GM12878 (cell line): ENCODE measurements around the gene SLC2A8. TPM values are rescaled to one million over a fixed set of nuclear protein-coding genes. Genes with fewer than 3 reads are reported as not detected.

Experiments used
- BHLHE40 ChIP-seq, 2 experiments: fragments of 450-650 bp in 1 of 2; IDR thresholded peaks; 2 replicates each; pipeline ENCODE4 v1.6.1; 2011 to 2017; ENCODE audit warnings: low read depth in 2 of 2, borderline replicate concordance in 1 of 2, improper control_type of control experiment in 1 of 2, low read length in 1 of 2, mild to moderate bottlenecking in 1 of 2
- DPF2 ChIP-seq: fragments of 450-650 bp; IDR thresholded peaks from 2 replicates; pipeline ENCODE4 v1.6.1; 2017; ENCODE audit warnings: mild to moderate bottlenecking
- EP300 ChIP-seq, 2 experiments: fragments of 150-350 bp in 1 of 2; IDR thresholded peaks; 2 replicates each; pipeline ENCODE4 v1.6.1; 2011 to 2012; ENCODE audit warnings: low read depth in 2 of 2, low read length in 2 of 2, borderline replicate concordance in 1 of 2, improper control_type of control experiment in 1 of 2, inconsistent platforms in 1 of 2; ENCODE audit not compliant: control insufficient read depth in 1 of 2
- FOS ChIP-seq: IDR thresholded peaks from 3 replicates; pipeline ENCODE4 v1.6.1; 2011; ENCODE audit warnings: borderline replicate concordance; ENCODE audit not compliant: insufficient read length; ENCODE audit errors: extremely low read depth
- KAT2A ChIP-seq: conservative IDR thresholded peaks from 2 replicates; pipeline ENCODE4 v1.6.1; 2011; ENCODE audit warnings: low read depth, low read length; ENCODE audit not compliant: control insufficient read depth
- MXI1 ChIP-seq: fragments of 150-350 bp; IDR thresholded peaks from 2 replicates; pipeline ENCODE4 v1.6.1; 2011; ENCODE audit warnings: low read depth, mild to moderate bottlenecking, inconsistent platforms, low read length, improper control_type of control experiment
- POLR2A ChIP-seq: IDR thresholded peaks from 2 replicates; pipeline ENCODE4 v1.6.1; 2011; ENCODE audit warnings: low read depth, mild to moderate bottlenecking, low read length
- RB1 ChIP-seq: fragments of 450-650 bp; formaldehyde crosslinking; IDR thresholded peaks from 2 replicates; pipeline ENCODE4 v1.6.1; 2017; ENCODE audit warnings: mild to moderate bottlenecking, borderline replicate concordance
- RFX5 ChIP-seq: IDR thresholded peaks from 2 replicates; pipeline ENCODE4 v1.6.1; 2011; ENCODE audit warnings: low read depth, low read length, improper control_type of control experiment
- RUNX3 ChIP-seq: IDR thresholded peaks from 2 replicates; pipeline ENCODE4 v1.6.1; 2012; ENCODE audit warnings: low read length, inconsistent platforms
- SIN3A ChIP-seq: IDR thresholded peaks from 2 replicates; pipeline ENCODE4 v1.6.1; 2012; ENCODE audit warnings: low read depth, low read length, improper control_type of control experiment
- SP1 ChIP-seq: IDR thresholded peaks from one replicate; pipeline ENCODE4 v1.6.1; 2011; ENCODE audit warnings: low read depth, low read length
- TCF12 ChIP-seq: IDR thresholded peaks from 2 replicates; pipeline ENCODE4 v1.6.1; 2011; ENCODE audit warnings: low read depth, mild to moderate bottlenecking, low read length
- TCF3 ChIP-seq: IDR thresholded peaks from 2 replicates; pipeline ENCODE4 v1.6.1; 2012; ENCODE audit warnings: low read depth, mild to moderate bottlenecking, low read length, borderline replicate concordance; ENCODE audit not compliant: insufficient read depth
- polyA plus RNA-seq, 11 experiments: library from polyadenylated mRNA; depleted of rRNA in 4 of 11; unstranded in 6 of 11; stranded (reverse) in 5 of 11; fragments of >200 nt; fragmentation: Nextera tagmentation in 4 of 11; fragmentation: Illumina TruSeq in 1 of 11; extraction: Ambion mirVana in 4 of 11; extraction: Trizol in 1 of 11; gene quantifications; 1 replicate in 1 of 11; 2 replicates in 10 of 11; pipeline versions ENCODE4 v1.2.1 to v1.2.3, GENCODE V29; 2011 to 2016; ENCODE audit warnings: inconsistent platforms in 2 of 11, missing spikeins in 2 of 11, low read depth in 1 of 11
- total RNA-seq, 4 experiments: library from RNA; depleted of rRNA in 3 of 4; stranded (reverse); fragments of >200 nt in 3 of 4; fragmentation: Illumina TruSeq in 1 of 4; extraction: Trizol in 1 of 4; gene quantifications; 2 replicates each; pipeline versions ENCODE4 v1.2.1 to v1.2.3, GENCODE V29; 2013 to 2021
- TF ChIP-seq, protein P1 (sequence below): fragments of 450-650 bp; IDR thresholded peaks from 2 replicates; pipeline ENCODE4 v1.6.1; 2016; ENCODE audit warnings: mild to moderate bottlenecking
- TF ChIP-seq, protein P2 (sequence below): IDR thresholded peaks from 2 replicates; pipeline ENCODE4 v1.6.1; 2011; ENCODE audit warnings: mild to moderate bottlenecking, low read depth, low read length, moderate library complexity; ENCODE audit not compliant: insufficient replicate concordance
- TF ChIP-seq, protein P3 (sequence below): fragments of 450-650 bp; IDR thresholded peaks from 2 replicates; pipeline ENCODE4 v1.6.1; 2017; ENCODE audit warnings: mild to moderate bottlenecking, moderate library complexity
- TF ChIP-seq, protein P4 (sequence below): fragments of 450-650 bp; IDR thresholded peaks from 2 replicates; pipeline ENCODE4 v1.6.1; 2014; ENCODE audit warnings: mild to moderate bottlenecking
- TF ChIP-seq, protein P5 (sequence below): IDR thresholded peaks from 2 replicates; pipeline ENCODE4 v1.6.1; 2011; ENCODE audit warnings: low read depth, low read length, improper control_type of control experiment, borderline replicate concordance

Gene SLC2A8
- total and polyA plus RNA-seq, 10 of the 15 experiments (the other 5 are each of a cell fraction or from before 2014, with no cell fraction given) = 0.31 to 22.7 (median 10.0) TPM

DNA sequence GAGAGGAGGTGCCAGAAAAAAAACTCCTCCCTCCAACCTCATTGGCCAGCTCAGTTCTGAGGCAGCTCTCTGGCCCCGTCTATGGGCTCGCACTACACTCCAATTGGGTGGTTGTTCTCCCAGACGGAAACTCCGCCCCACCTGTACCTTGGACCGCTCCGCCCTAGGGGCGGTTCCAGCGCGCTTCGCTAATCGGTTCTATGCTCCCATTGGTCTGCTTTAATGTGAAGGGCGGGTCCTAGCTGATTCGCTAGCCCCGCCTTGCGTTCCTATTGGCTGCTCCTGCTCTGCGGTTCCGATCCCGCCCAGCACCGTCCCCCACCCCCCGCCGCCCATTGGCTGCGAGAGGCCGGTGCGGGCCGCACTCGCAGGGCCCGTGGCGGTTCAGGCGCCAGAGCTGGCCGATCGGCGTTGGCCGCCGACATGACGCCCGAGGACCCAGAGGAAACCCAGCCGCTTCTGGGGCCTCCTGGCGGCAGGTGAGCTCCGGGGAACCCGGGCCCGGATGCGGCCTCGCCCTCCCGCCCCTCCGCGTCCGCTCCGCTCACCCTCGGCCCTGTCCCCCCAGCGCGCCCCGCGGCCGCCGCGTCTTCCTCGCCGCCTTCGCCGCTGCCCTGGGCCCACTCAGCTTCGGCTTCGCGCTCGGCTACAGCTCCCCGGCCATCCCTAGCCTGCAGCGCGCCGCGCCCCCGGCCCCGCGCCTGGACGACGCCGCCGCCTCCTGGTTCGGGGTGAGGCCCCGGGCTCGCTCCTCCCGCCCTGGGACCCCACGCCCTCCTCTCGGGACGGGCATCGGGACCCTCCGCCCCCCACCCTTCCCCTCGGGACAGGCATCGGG is at the start of gene SLC2A8 (continued):
- TF ChIP-seq POLR2A = peak; percentile 83
- peak; percentile 49; the same call in 1 of the 2 replicates for TF ChIP-seq RB1
- TF ChIP-seq, protein P1, sequence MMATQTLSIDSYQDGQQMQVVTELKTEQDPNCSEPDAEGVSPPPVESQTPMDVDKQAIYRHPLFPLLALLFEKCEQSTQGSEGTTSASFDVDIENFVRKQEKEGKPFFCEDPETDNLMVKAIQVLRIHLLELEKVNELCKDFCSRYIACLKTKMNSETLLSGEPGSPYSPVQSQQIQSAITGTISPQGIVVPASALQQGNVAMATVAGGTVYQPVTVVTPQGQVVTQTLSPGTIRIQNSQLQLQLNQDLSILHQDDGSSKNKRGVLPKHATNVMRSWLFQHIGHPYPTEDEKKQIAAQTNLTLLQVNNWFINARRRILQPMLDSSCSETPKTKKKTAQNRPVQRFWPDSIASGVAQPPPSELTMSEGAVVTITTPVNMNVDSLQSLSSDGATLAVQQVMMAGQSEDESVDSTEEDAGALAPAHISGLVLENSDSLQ = peak; percentile 93
- TF ChIP-seq RFX5 = peak; percentile 79
- TF ChIP-seq TCF3 = no peak
- 0 out of 2 replicates have a peak, but pooled peaks have one; percentile 14 for TF ChIP-seq SIN3A
- TF ChIP-seq, protein P2, sequence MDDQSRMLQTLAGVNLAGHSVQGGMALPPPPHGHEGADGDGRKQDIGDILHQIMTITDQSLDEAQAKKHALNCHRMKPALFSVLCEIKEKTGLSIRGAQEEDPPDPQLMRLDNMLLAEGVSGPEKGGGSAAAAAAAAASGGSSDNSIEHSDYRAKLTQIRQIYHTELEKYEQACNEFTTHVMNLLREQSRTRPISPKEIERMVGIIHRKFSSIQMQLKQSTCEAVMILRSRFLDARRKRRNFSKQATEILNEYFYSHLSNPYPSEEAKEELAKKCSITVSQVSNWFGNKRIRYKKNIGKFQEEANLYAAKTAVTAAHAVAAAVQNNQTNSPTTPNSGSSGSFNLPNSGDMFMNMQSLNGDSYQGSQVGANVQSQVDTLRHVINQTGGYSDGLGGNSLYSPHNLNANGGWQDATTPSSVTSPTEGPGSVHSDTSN = peak; percentile 68
- TF ChIP-seq, protein P3, sequence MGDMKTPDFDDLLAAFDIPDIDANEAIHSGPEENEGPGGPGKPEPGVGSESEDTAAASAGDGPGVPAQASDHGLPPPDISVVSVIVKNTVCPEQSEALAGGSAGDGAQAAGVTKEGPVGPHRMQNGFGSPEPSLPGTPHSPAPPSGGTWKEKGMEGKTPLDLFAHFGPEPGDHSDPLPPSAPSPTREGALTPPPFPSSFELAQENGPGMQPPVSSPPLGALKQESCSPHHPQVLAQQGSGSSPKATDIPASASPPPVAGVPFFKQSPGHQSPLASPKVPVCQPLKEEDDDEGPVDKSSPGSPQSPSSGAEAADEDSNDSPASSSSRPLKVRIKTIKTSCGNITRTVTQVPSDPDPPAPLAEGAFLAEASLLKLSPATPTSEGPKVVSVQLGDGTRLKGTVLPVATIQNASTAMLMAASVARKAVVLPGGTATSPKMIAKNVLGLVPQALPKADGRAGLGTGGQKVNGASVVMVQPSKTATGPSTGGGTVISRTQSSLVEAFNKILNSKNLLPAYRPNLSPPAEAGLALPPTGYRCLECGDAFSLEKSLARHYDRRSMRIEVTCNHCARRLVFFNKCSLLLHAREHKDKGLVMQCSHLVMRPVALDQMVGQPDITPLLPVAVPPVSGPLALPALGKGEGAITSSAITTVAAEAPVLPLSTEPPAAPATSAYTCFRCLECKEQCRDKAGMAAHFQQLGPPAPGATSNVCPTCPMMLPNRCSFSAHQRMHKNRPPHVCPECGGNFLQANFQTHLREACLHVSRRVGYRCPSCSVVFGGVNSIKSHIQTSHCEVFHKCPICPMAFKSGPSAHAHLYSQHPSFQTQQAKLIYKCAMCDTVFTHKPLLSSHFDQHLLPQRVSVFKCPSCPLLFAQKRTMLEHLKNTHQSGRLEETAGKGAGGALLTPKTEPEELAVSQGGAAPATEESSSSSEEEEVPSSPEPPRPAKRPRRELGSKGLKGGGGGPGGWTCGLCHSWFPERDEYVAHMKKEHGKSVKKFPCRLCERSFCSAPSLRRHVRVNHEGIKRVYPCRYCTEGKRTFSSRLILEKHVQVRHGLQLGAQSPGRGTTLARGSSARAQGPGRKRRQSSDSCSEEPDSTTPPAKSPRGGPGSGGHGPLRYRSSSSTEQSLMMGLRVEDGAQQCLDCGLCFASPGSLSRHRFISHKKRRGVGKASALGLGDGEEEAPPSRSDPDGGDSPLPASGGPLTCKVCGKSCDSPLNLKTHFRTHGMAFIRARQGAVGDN = peak; percentile 57
- peak; percentile 33 for TF ChIP-seq RUNX3
- TF ChIP-seq MXI1 = peak; percentile 7; the same call in 1 of the 2 replicates
- TF ChIP-seq TCF12 = peak; percentile 39; the same call in 1 of the 2 replicates
- peak in 1 of 2 experiments; percentile 63; a peak in 2 of 4 replicates for TF ChIP-seq BHLHE40 (IDR thresholded peaks at IDR 0.05; ENCODE audit: borderline replicate concordance in 1 of 2, low read depth in 2 of 2, low read length in 1 of 2)
- peak; percentile 50 for TF ChIP-seq DPF2
- TF ChIP-seq, protein P4, sequence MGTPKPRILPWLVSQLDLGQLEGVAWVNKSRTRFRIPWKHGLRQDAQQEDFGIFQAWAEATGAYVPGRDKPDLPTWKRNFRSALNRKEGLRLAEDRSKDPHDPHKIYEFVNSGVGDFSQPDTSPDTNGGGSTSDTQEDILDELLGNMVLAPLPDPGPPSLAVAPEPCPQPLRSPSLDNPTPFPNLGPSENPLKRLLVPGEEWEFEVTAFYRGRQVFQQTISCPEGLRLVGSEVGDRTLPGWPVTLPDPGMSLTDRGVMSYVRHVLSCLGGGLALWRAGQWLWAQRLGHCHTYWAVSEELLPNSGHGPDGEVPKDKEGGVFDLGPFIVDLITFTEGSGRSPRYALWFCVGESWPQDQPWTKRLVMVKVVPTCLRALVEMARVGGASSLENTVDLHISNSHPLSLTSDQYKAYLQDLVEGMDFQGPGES = peak; percentile 87
- TF ChIP-seq FOS = peak; percentile 67
- TF ChIP-seq KAT2A = no peak
- TF ChIP-seq SP1 = peak; percentile 96
- TF ChIP-seq EP300 (IDR thresholded peaks at IDR 0.05; ENCODE audit: borderline replicate concordance in 1 of 2, control insufficient read depth in 1 of 2, low read depth in 2 of 2, low read length in 2 of 2) = no peak
- TF ChIP-seq, protein P5, sequence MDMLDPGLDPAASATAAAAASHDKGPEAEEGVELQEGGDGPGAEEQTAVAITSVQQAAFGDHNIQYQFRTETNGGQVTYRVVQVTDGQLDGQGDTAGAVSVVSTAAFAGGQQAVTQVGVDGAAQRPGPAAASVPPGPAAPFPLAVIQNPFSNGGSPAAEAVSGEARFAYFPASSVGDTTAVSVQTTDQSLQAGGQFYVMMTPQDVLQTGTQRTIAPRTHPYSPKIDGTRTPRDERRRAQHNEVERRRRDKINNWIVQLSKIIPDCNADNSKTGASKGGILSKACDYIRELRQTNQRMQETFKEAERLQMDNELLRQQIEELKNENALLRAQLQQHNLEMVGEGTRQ = no peak
